H9 (cell line): ENCODE results near the gene OR52E6. TPM values are rescaled to one million over a fixed set of nuclear protein-coding genes. Genes with fewer than 3 reads are reported as not detected.

Experiments
- DNase-seq: peaks from one replicate; pipeline ENCODE4 v3.0.0-alpha.2; 2017
- H2AFZ ChIP-seq: one replicate; pipeline ENCODE4 v1.6.1; 2013; ENCODE audit warnings: mild to moderate bottlenecking, low read length, control low read depth, moderate library complexity
- H2AK5ac ChIP-seq: 2 replicates; pipeline ENCODE4 v1.6.1; 2013; ENCODE audit warnings: low read length, control low read depth, mixed read lengths; ENCODE audit not compliant: insufficient read length
- H2BK120ac ChIP-seq: one replicate; pipeline ENCODE4 v1.6.1; 2013; ENCODE audit warnings: low read depth, mild to moderate bottlenecking, low read length, control low read depth, inconsistent platforms; ENCODE audit not compliant: poor library complexity, severe bottlenecking
- H2BK12ac ChIP-seq: 2 replicates; pipeline ENCODE4 v1.6.1; 2013; ENCODE audit warnings: low read length, control low read depth, mixed read lengths, low read depth; ENCODE audit not compliant: insufficient read length
- H2BK15ac ChIP-seq: 2 replicates; pipeline ENCODE4 v1.6.1; 2013; ENCODE audit warnings: low read depth, low read length, control low read depth
- H2BK20ac ChIP-seq: one replicate; pipeline ENCODE4 v1.6.1; 2013; ENCODE audit warnings: low read depth, mild to moderate bottlenecking, low read length, control low read depth, inconsistent platforms; ENCODE audit not compliant: poor library complexity, severe bottlenecking
- H2BK5ac ChIP-seq: 2 replicates; pipeline ENCODE4 v1.6.1; 2013; ENCODE audit warnings: low read length, control low read depth, mixed read lengths; ENCODE audit not compliant: insufficient read length
- H3K14ac ChIP-seq: 2 replicates; pipeline ENCODE4 v1.6.1; 2013; ENCODE audit warnings: low read length, control low read depth; ENCODE audit not compliant: insufficient read depth
- H3K18ac ChIP-seq: 2 replicates; pipeline ENCODE4 v1.6.1; 2013; ENCODE audit warnings: low read depth, mild to moderate bottlenecking, mixed read lengths, low read length, control low read depth; ENCODE audit not compliant: insufficient read length
- H3K23ac ChIP-seq: 2 replicates; pipeline ENCODE4 v1.6.1; 2013; ENCODE audit warnings: low read length, control low read depth, mixed read lengths, low read depth; ENCODE audit not compliant: insufficient read length
- H3K23me2 ChIP-seq: 2 replicates; pipeline ENCODE4 v1.6.1; 2013; ENCODE audit warnings: low read depth, mild to moderate bottlenecking, mixed read lengths, low read length, control low read depth; ENCODE audit not compliant: insufficient read length, poor library complexity, severe bottlenecking
- H3K27ac ChIP-seq: 2 replicates; pipeline ENCODE4 v1.5.1; 2013; ENCODE audit warnings: low read length, control low read depth, mixed read lengths, low read depth; ENCODE audit not compliant: insufficient read length
- H3K27me3 ChIP-seq: 2 replicates; pipeline ENCODE4 v1.6.1; 2013; ENCODE audit warnings: low read length, control low read depth, inconsistent platforms; ENCODE audit not compliant: insufficient read depth
- H3K4ac ChIP-seq: 2 replicates; pipeline ENCODE4 v1.6.1; 2013; ENCODE audit warnings: low read depth, mild to moderate bottlenecking, control low read depth, inconsistent platforms, low read length, moderate library complexity
- H3K4me1 ChIP-seq: 2 replicates; pipeline ENCODE4 v1.6.1; 2013; ENCODE audit warnings: low read length, control low read depth, inconsistent platforms; ENCODE audit not compliant: insufficient read depth
- H3K4me2 ChIP-seq: 2 replicates; pipeline ENCODE4 v1.6.1; 2013; ENCODE audit warnings: low read length, control low read depth, mixed read lengths; ENCODE audit not compliant: insufficient read length, insufficient read depth
- H3K56ac ChIP-seq: 2 replicates; pipeline ENCODE4 v1.6.1; 2013; ENCODE audit warnings: low read depth, mild to moderate bottlenecking, mixed read lengths, low read length, control low read depth; ENCODE audit not compliant: insufficient read length
- H3K79me1 ChIP-seq: 2 replicates; pipeline ENCODE4 v1.6.1; 2013; ENCODE audit warnings: low read depth, mild to moderate bottlenecking, moderate library complexity, low read length, control low read depth, inconsistent platforms; ENCODE audit not compliant: insufficient read depth, poor library complexity, severe bottlenecking
- H3K79me2 ChIP-seq: 2 replicates; pipeline ENCODE4 v1.6.1; 2013; ENCODE audit warnings: low read length, control low read depth, inconsistent platforms; ENCODE audit not compliant: insufficient read depth
- H3K9ac ChIP-seq: 2 replicates; pipeline ENCODE4 v1.6.1; 2013; ENCODE audit warnings: low read length, control low read depth, mixed read lengths; ENCODE audit not compliant: insufficient read length; ENCODE audit errors: extremely low read depth
- H3K9me3 ChIP-seq: one replicate; pipeline ENCODE4 v1.6.1; 2013; ENCODE audit warnings: low read depth, low read length, inconsistent platforms; ENCODE audit not compliant: control insufficient read depth
- H3T11ph ChIP-seq: one replicate; pipeline ENCODE4 v1.6.1; 2013; ENCODE audit warnings: mild to moderate bottlenecking, low read length, control low read depth, inconsistent platforms
- H4K20me1 ChIP-seq: one replicate; pipeline ENCODE4 v1.6.1; 2013; ENCODE audit not compliant: control insufficient read depth, insufficient read length, insufficient read depth
- H4K5ac ChIP-seq: 2 replicates; pipeline ENCODE4 v1.6.1; 2013; ENCODE audit warnings: low read depth, mild to moderate bottlenecking, mixed read lengths, low read length, control low read depth; ENCODE audit not compliant: insufficient read length
- H4K8ac ChIP-seq: replicated peaks from 2 replicates; pipeline ENCODE4 v1.6.1; 2013; ENCODE audit warnings: low read length, control low read depth, mixed read lengths, low read depth; ENCODE audit not compliant: insufficient read length
- H4K91ac ChIP-seq: 2 replicates; pipeline ENCODE4 v1.6.1; 2013; ENCODE audit warnings: low read depth, mild to moderate bottlenecking, moderate library complexity, mixed read lengths, low read length, control low read depth; ENCODE audit not compliant: insufficient read length
- H3K27ac Mint-ChIP-seq, 3 experiments: 2 replicates in 2 of 3; 3 replicates in 1 of 3; pipeline ENCODE4 v1.8.0; 2020 to 2021; ENCODE audit warnings: mixed read lengths in 3 of 3, mild to moderate bottlenecking in 1 of 3, moderate library complexity in 1 of 3
- H3K27me3 Mint-ChIP-seq: 2 replicates; pipeline ENCODE4 v1.8.0; 2021; ENCODE audit warnings: low read depth, mild to moderate bottlenecking, moderate library complexity, mixed read lengths
- H3K36me3 Mint-ChIP-seq, 3 experiments: 2 replicates in 2 of 3; 3 replicates in 1 of 3; pipeline ENCODE4 v1.8.0; 2020 to 2021; ENCODE audit warnings: low read depth in 3 of 3, mixed read lengths in 3 of 3; ENCODE audit not compliant: insufficient read depth in 1 of 3
- H3K4me1 Mint-ChIP-seq, 2 experiments: 2 replicates each; pipeline ENCODE4 v1.8.0; 2020; ENCODE audit warnings: mixed read lengths in 2 of 2
- H3K4me3 Mint-ChIP-seq, 2 experiments: 2 replicates in 1 of 2; 3 replicates in 1 of 2; pipeline ENCODE4 v1.8.0; 2020 to 2021; ENCODE audit warnings: mild to moderate bottlenecking in 2 of 2, mixed read lengths in 2 of 2, moderate library complexity in 1 of 2
- H3K9me3 Mint-ChIP-seq, 2 experiments: 2 replicates in 1 of 2; 3 replicates in 1 of 2; pipeline ENCODE4 v1.8.0; 2020; ENCODE audit warnings: mild to moderate bottlenecking in 2 of 2, mixed read lengths in 2 of 2, moderate library complexity in 1 of 2
- CTCF ChIP-seq: fragments of 200-600 bp; sonication (generic); conservative IDR thresholded peaks from 3 replicates; pipeline ENCODE4 v1.8.0; 2021; ENCODE audit warnings: antibody characterized with exemption, mild to moderate bottlenecking
- WGBS: extraction: QIAGEN DNeasy Blood & Tissue Kit; methylation state at CpG from one replicate; pipeline ENCODE4 v1.1.7; 2013; ENCODE audit warnings: missing lambda C conversion rate, low lambda C conversion rate, mixed read lengths; ENCODE audit not compliant: insufficient read length; ENCODE audit errors: extremely low coverage; 5-methylcytosine and 5-hydroxymethylcytosine counted together
- total RNA-seq: library from RNA; stranded (reverse); gene quantifications from 2 replicates; pipeline ENCODE4 v1.2.1, GENCODE V29; 2021

OR52E6 gene
- total RNA-seq, 1 experiment from 2014 or later = not detected

- Mint-ChIP-seq H3K4me3 (no peak overlapping the region), H3K4me1 (no peaks in the 10 kb centered on the region), H3K27me3 (no peaks in the 10 kb centered on the region; the same call in 1 of the 2 replicates), H3K27ac (no peak overlapping the region), H3K9me3 (peaks cover 3 to 6% of the 10 kb centered on the region in 2 experiments; a peak in 4 of 5 replicates), H3K36me3 (no peaks in the 10 kb centered on the region)
- no peaks in the 10 kb centered on the region for H4K20me1 ChIP-seq
- H2BK120ac ChIP-seq = no peak overlapping the region
- no peak overlapping the region for H3K56ac ChIP-seq
- H4K8ac ChIP-seq = no peak overlapping the region
- H3K4me2 ChIP-seq = no peak overlapping the region
- DNase-seq = no peak
- H3K23ac ChIP-seq = no peak overlapping the region
- H3K14ac ChIP-seq = no peak overlapping the region
- H2BK15ac ChIP-seq = no peak overlapping the region
- H4K91ac ChIP-seq = no peak overlapping the region
- no peak overlapping the region for H2BK20ac ChIP-seq
- no peak overlapping the region for H2AK5ac ChIP-seq
- H3T11ph ChIP-seq = no peak overlapping the region
- no peak overlapping the region for H3K27ac ChIP-seq
- H3K27me3 ChIP-seq = no peaks in the 10 kb centered on the region
- H2BK12ac ChIP-seq = no peak overlapping the region
- no peaks in the 10 kb centered on the region for H3K23me2 ChIP-seq
- H2AFZ ChIP-seq = no peak overlapping the region
- no peak overlapping the region for H3K18ac ChIP-seq
- H3K79me2 ChIP-seq = no peaks in the 10 kb centered on the region
- no peak overlapping the region for H4K5ac ChIP-seq
- H3K9me3 ChIP-seq = no peaks in the 10 kb centered on the region
- H2BK5ac ChIP-seq = no peak overlapping the region
- H3K4ac ChIP-seq = no peak overlapping the region
- H3K4me1 ChIP-seq = no peaks in the 10 kb centered on the region
- TF ChIP-seq CTCF = no peak
- WGBS = no CpG with 5 or more reads among the region's 1 CpG
- H3K9ac ChIP-seq = no peak overlapping the region
- no peaks in the 10 kb centered on the region for H3K79me1 ChIP-seq
These were observed 9.3 kb upstream of the OR52E6 start for GRCh38 chr11:5851002-5851401.
